DMS79 treated with DMSO at 0.1 percent for 48 hours (cell line): ENCODE results near the gene GAS2.

Experiments
- DNase-seq: peaks from one replicate; lab custom pipeline; 2025; lab: John Stamatoyannopoulos, UW

GAS2 gene

GRCh38 chr11:22674470-22675439 is 8.3 kb downstream of the GAS2 start:
- DNase-seq: no peak

DNA sequence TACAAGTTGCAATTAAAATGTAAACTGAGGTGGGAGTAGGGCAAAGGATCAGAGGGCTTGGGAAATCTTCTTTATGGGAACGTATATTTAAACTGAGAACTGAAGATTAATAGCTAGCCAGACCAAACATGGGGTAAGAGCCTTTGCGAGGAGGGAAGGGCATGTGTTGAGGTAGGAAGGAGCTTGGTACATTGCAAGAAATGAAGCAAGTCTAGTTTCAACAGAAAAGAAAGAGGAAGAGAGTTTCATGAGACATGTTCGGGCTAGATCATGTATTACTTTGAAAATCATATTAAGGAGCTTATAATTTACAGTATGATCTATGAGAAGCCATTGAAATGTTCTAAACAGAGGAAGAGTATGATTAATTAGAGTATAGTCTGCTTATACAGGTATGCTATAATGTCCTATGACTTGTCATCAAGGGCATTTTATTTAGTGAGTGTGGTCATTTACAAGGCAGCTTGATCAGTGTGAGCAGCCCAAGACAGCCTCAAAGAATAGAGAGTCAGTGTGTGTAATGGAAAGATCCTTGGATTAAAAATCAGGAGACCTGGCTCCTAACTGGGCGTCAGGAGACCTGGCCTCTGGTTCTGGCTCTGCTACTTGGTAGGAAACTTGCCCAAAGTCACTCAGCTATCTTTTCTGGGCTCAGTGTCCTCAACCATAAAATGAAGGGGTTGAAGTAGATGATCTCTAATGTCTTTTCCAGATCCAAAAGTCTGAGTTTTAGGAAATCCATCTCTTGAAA is 10.9 kb downstream of the GAS2 start:
- DNase-seq: no peak

- DNase-seq: no peak
Observed at GRCh38 chr11:22680628-22681027, 14.2 kb downstream of the GAS2 start.

- DNase-seq: no peak
Observed at GRCh38 chr11:22681281-22681812, 14.9 kb downstream of the GAS2 start.

GRCh38 chr11:22684082-22684481 is 17.7 kb downstream of the GAS2 start:
- DNase-seq: no peak

DNA sequence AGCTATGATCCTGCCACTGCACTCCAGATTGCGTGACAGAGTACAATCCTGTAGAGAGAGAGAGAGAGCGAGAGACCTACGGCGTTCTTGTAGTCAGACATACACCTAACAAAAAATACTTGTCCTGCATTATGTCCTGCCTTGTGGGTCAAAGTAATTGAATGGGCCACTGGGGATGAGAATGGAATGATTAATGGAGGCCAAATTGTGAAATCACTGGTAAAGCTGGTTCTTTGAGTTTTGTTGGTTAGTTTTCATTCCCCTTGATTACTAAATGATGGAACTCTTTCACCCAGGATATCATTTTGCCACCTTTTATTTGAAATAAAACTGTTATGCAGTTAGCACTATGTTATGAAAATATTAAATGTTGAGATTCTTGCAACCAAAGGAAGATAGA is 18.7 kb downstream of the GAS2 start:
- DNase-seq: no peak

- no peak for DNase-seq
Observed at GRCh38 chr11:22688914-22689313, 22.5 kb downstream of the GAS2 start.

GRCh38 chr11:22690257-22690656 is 23.8 kb downstream of the GAS2 start:
- no peak for DNase-seq

DNA sequence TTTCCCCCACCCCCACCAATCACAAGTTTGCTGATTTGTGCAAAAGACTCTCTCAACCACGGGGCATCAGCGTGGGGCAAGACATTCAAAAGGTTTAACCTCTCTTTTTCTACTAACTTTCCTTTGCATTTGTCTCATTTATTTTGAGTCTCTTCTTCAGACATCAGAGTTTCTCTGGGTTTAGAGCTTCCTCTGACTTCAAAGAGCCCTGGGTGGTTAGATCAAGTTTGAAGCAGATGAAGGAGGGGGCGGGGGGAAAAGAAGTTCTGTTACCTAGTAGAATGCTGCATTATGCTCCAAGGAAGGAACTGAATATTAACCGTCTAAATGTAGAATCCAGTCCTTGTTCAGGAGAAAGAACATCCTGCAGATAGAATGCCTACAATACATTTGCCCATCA is 24.5 kb downstream of the GAS2 start:
- DNase-seq: no peak

GRCh38 chr11:22699388-22699787 is 33.0 kb downstream of the GAS2 start:
- DNase-seq: no peak

DNA sequence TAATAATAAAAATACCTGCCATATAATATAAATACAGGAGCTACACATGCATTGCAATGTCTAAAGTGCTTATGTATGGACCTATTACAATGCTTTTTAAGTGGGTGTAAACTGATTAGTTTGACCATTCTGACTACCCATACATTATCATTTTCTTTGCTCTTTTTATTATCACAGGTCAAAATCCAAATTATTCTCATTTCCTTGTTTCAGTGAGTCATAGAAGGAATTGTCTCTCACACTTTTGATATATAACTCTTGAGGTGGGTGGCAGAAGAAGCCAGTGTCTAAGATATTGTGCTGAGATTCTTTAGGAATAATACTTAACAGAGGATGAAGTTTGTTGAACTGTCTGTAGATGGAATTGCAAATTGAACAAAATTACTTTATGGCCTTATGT is 35.6 kb downstream of the GAS2 start:
- DNase-seq: no peak

- peak; percentile 88 for DNase-seq
Observed at GRCh38 chr11:22703040-22703439, 36.6 kb downstream of the GAS2 start.

DNA sequence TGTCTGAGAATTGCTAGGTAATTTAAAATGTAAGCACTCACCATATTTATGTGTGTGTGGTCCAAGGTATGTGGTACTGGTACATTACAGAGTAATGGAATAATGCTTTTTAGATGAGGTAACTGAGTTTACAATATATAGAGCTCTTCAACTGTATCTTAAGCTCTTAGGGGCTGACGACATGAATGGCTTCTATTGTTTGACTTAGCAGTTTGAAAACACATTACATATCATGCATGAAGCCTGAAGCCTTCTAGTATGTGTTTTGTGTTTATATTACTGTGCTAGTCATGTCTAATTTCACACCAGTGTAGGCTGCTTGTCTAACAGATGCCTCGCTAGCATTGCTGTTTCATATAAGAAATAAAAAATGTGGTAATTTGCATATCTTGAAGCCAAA is 37.2 kb downstream of the GAS2 start:
- DNase-seq: peak; percentile 97

- no peak for DNase-seq
Observed at GRCh38 chr11:22707119-22707899, 40.9 kb downstream of the GAS2 start.

GRCh38 chr11:22711071-22711770 is 44.8 kb downstream of the GAS2 start:
- no peak for DNase-seq

GRCh38 chr11:22711880-22712279 is 45.5 kb downstream of the GAS2 start:
- peak; percentile 17 for DNase-seq

DNA sequence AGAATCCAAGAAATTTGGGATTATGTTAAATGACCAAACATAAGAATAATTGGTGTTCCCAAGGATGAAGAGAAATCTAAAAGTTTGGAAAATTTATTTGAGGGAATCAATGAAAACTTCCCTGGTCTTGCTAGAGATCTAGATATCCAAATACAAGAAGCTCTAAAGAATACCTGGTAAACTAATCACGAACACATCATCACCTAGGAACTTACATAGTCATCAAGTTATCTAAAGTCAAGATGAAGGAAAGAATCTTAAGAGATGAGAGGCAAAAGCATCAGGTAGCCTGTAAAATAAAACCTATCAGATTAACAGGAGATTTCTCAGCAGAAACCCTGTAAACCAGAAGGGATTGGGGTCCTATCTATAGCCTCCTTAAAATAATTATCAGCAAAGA is 46.9 kb downstream of the GAS2 start:
- DNase-seq: no peak

- DNase-seq: no peak
Observed at GRCh38 chr11:22715971-22716370, 49.6 kb downstream of the GAS2 start.

DNA sequence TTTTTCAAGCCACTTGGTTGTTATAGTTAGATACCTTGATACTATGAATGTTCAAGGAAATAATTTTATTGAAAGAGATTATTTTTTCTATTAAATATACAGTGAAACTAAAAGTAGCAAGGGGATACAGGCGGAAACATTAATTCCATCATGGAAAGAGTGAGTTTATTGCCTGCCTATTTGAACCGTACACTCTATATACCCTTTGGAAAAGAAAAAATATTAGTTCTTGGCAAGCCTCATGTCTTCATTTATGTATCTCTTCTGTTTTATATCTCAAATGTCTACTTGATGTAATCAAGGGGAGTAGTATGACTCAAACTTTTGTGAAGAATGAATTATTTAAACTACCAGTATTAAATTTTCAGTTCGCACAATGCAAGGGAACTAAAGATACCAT is 54.0 kb downstream of the GAS2 start:
- DNase-seq: no peak

DNA sequence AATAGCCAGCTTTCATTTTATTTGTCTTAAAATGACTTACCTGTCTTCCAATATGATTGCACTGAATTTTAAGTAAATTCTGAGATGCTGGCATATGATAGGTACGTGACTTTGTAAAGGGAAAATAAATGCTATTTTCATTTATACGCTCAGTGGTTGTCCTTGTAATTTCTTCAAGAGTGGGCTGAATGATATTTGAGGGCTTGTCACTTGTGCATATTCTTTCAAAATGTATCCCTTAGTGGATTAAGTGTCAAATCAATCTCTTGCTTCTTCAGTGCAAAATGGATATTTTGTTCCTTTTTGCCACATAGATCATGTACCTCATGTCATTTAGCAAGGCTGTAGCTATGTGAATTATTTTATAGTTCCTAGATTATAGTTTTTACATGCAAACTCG is 56.9 kb downstream of the GAS2 start:
- DNase-seq: no peak

GRCh38 chr11:22725079-22725478 is 58.7 kb downstream of the GAS2 start:
- DNase-seq: no peak
